HCT116 (cell line): ENCODE measurements around the gene SVEP1.

Source experiments
- CEBPB ChIP-seq: IDR thresholded peaks from 2 replicates; pipeline ENCODE4 v1.6.1; 2012; ENCODE audit warnings: low read depth
- CTCF ChIP-seq, 3 experiments: fragments of 200-600 bp in 1 of 3; sonication (generic) in 1 of 3; IDR thresholded peaks in 2 of 3; conservative IDR thresholded peaks in 1 of 3; 2 replicates each; pipeline ENCODE4 v1.5.1; 2012 to 2017; ENCODE audit warnings: low read depth in 2 of 3, low read length in 2 of 3, antibody characterized with exemption in 1 of 3, borderline replicate concordance in 1 of 3, control low read depth in 1 of 3, mild to moderate bottlenecking in 1 of 3, mixed read lengths in 1 of 3, mixed run types in 1 of 3, moderate library complexity in 1 of 3; ENCODE audit not compliant: insufficient read depth in 1 of 3
- EZH2phosphoT487 ChIP-seq: fragments of 200-600 bp; IDR thresholded peaks from 2 replicates; pipeline ENCODE4 v1.6.1; 2018; ENCODE audit warnings: antibody characterized with exemption, borderline replicate concordance
- POLR2AphosphoS5 ChIP-seq: IDR thresholded peaks from 2 replicates; pipeline ENCODE4 v1.6.1; 2011; ENCODE audit warnings: mild to moderate bottlenecking, low read depth, low read length, moderate library complexity

- TF ChIP-seq CTCF (IDR thresholded peaks at IDR 0.05 in 2 of 3, conservative IDR thresholded peaks at IDR 0.05 in 1 of 3; ENCODE audit: borderline replicate concordance in 1 of 3, insufficient read depth in 1 of 3, low read depth in 2 of 3, low read length in 2 of 3), result no peak
- no peak for TF ChIP-seq CEBPB
- TF ChIP-seq EZH2phosphoT487, result no peak
- no peak for TF ChIP-seq POLR2AphosphoS5
Measured at GRCh38 chr9:110545705-110546104, 33.8 kb downstream of the SVEP1 start.
